Lower leg skin (tissue), 3 donors: ENCODE results near the gene LYRM7.

ENCODE experiments used
- POLR2A ChIP-seq, 2 donors: fragments of 450-650 bp; IDR thresholded peaks; one replicate each; pipeline ENCODE4 v1.6.1; 2016 to 2017; ENCODE audit warnings: antibody characterized with exemption in 2 of 2, mild to moderate bottlenecking in 1 of 2, moderate library complexity in 1 of 2
- TF ChIP-seq, protein P1 (sequence below), 3 donors: fragments of 450-650 bp; IDR thresholded peaks; one replicate each; pipeline ENCODE4 v1.5.1; 2016; ENCODE audit warnings: antibody characterized with exemption in 3 of 3, mild to moderate bottlenecking in 3 of 3, moderate library complexity in 2 of 3

GRCh38 chr5:131156957-131157356 is 13.8 kb upstream of the LYRM7 start:
- TF ChIP-seq, protein P1, sequence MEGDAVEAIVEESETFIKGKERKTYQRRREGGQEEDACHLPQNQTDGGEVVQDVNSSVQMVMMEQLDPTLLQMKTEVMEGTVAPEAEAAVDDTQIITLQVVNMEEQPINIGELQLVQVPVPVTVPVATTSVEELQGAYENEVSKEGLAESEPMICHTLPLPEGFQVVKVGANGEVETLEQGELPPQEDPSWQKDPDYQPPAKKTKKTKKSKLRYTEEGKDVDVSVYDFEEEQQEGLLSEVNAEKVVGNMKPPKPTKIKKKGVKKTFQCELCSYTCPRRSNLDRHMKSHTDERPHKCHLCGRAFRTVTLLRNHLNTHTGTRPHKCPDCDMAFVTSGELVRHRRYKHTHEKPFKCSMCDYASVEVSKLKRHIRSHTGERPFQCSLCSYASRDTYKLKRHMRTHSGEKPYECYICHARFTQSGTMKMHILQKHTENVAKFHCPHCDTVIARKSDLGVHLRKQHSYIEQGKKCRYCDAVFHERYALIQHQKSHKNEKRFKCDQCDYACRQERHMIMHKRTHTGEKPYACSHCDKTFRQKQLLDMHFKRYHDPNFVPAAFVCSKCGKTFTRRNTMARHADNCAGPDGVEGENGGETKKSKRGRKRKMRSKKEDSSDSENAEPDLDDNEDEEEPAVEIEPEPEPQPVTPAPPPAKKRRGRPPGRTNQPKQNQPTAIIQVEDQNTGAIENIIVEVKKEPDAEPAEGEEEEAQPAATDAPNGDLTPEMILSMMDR (IDR thresholded peaks at IDR 0.05): no peak
- TF ChIP-seq POLR2A (IDR thresholded peaks at IDR 0.05): no peak
